Measurements from ENCODE around the gene FAM50A.

FAM50A gene

GRCh38 chrX:154468217-154468616 lies 24.3 kb downstream of the FAM50A start:
- DNase-seq: no peak

GRCh38 chrX:154469114-154469513 lies 25.2 kb downstream of the FAM50A start:
- DNase-seq: no peak

- DNase-seq: no peak
These were observed 25.9 kb downstream of the FAM50A start for GRCh38 chrX:154469880-154470279.

GRCh38 chrX:154470434-154470833 lies 26.5 kb downstream of the FAM50A start:
- DNase-seq: no peak

- no peak for DNase-seq
These were observed 27.1 kb downstream of the FAM50A start for GRCh38 chrX:154470914-154471568.

- no peak for DNase-seq
These were observed 28.1 kb downstream of the FAM50A start for GRCh38 chrX:154471839-154472684.

GRCh38 chrX:154472685-154473632 lies 29.0 kb downstream of the FAM50A start:
- DNase-seq: no peak

GRCh38 chrX:154473683-154474082 lies 29.7 kb downstream of the FAM50A start:
- no peak for DNase-seq

GRCh38 chrX:154476821-154477220 lies 32.9 kb downstream of the FAM50A start:
- DNase-seq: no peak

- no peak for DNase-seq
These were observed 34.0 kb downstream of the FAM50A start for GRCh38 chrX:154477891-154478477.

- peak; percentile 33 for DNase-seq
These were observed 35.0 kb downstream of the FAM50A start, which contains the start of gene LAGE3 for GRCh38 chrX:154478728-154479622. Gene LAGE3, minus strand, starts transcription at chrX:154479281. Its CDS starts 366 bp downstream, at chrX:154478915.

- DNase-seq: no peak
These were observed 37.3 kb downstream of the FAM50A start for GRCh38 chrX:154481195-154481594.

GRCh38 chrX:154481911-154482601 lies 38.1 kb downstream of the FAM50A start:
- DNase-seq: no peak

- no peak for DNase-seq
These were observed 38.8 kb downstream of the FAM50A start for GRCh38 chrX:154482786-154483185.

- DNase-seq: no peak
These were observed 39.4 kb downstream of the FAM50A start for GRCh38 chrX:154483325-154483724.

- no peak for DNase-seq
These were observed 40.6 kb downstream of the FAM50A start for GRCh38 chrX:154484255-154485149.

GRCh38 chrX:154485150-154486051 lies 41.5 kb downstream of the FAM50A start:
- DNase-seq: no peak

- no peak for DNase-seq
These were observed 42.1 kb downstream of the FAM50A start for GRCh38 chrX:154486052-154486395.

All from NCI-H1694 (cell line).